KMS-11 (cell line): Measurements from ENCODE around the gene PTGFRN.

Experiments used
- H2AFZ ChIP-seq: fragments of 200-600 bp; sonication (generic); 2 replicates; pipeline ENCODE4 v1.6.1; 2016; ENCODE audit warnings: antibody characterized with exemption, mixed run types, low read depth
- H3K27ac ChIP-seq: fragments of 200-600 bp; sonication (generic); 2 replicates; pipeline ENCODE4 v1.6.1; 2016; ENCODE audit warnings: mild to moderate bottlenecking, mixed run types
- H3K27me3 ChIP-seq: fragments of 200-600 bp; sonication (generic); 2 replicates; pipeline ENCODE4 v1.6.1; 2017; ENCODE audit warnings: mild to moderate bottlenecking, low read depth, mixed run types, moderate library complexity; ENCODE audit not compliant: insufficient read depth
- H3K36me3 ChIP-seq: fragments of 200-600 bp; sonication (generic); 2 replicates; pipeline ENCODE4 v1.6.1; 2017; ENCODE audit warnings: mild to moderate bottlenecking, mixed run types; ENCODE audit not compliant: insufficient read depth
- H3K4me1 ChIP-seq: fragments of 200-600 bp; sonication (generic); 2 replicates; pipeline ENCODE4 v1.6.1; 2016; ENCODE audit warnings: mild to moderate bottlenecking, low read depth, mixed run types; ENCODE audit not compliant: poor library complexity, severe bottlenecking
- H3K4me2 ChIP-seq: fragments of 200-600 bp; sonication (generic); 2 replicates; pipeline ENCODE4 v1.7.0; 2016; ENCODE audit warnings: mild to moderate bottlenecking, mixed run types
- H3K4me3 ChIP-seq: fragments of 200-600 bp; sonication (generic); IDR thresholded peaks from 2 replicates; pipeline ENCODE4 v1.6.1; 2017; ENCODE audit warnings: low read depth, low read length, mixed read lengths; ENCODE audit not compliant: insufficient read depth
- H3K79me2 ChIP-seq: fragments of 200-600 bp; sonication (generic); 2 replicates; pipeline ENCODE4 v1.6.1; 2016; ENCODE audit warnings: low read depth, mixed run types; ENCODE audit not compliant: insufficient read depth
- H3K9ac ChIP-seq: fragments of 200-600 bp; sonication (generic); 2 replicates; pipeline ENCODE4 v1.6.1; 2016; ENCODE audit warnings: mild to moderate bottlenecking, mixed run types
- H4K20me1 ChIP-seq: fragments of 200-600 bp; sonication (generic); 2 replicates; pipeline ENCODE4 v1.6.1; 2016; ENCODE audit warnings: mild to moderate bottlenecking, mixed run types; ENCODE audit not compliant: insufficient read depth
- CTCF ChIP-seq: fragments of 200-600 bp; sonication (generic); conservative IDR thresholded peaks from 2 replicates; pipeline ENCODE4 v1.6.1; 2017; ENCODE audit warnings: low read depth, mild to moderate bottlenecking, antibody characterized with exemption, low read length, moderate library complexity, mixed read lengths

PTGFRN gene

GRCh38 chr1:116878804-116879477, 30.8 kb upstream of the PTGFRN start:
- no peak overlapping the region for H3K4me2 ChIP-seq
- H3K27ac ChIP-seq: no peak overlapping the region
- no peak overlapping the region for H3K9ac ChIP-seq
- H3K36me3 ChIP-seq: no peaks in the 10 kb centered on the region
- H2AFZ ChIP-seq: no peak overlapping the region
- H3K4me3 ChIP-seq: no peak overlapping the region
- no peaks in the 10 kb centered on the region for H4K20me1 ChIP-seq
- H3K79me2 ChIP-seq: no peaks in the 10 kb centered on the region
- no peaks in the 10 kb centered on the region for H3K4me1 ChIP-seq
- no peaks in the 10 kb centered on the region for H3K27me3 ChIP-seq
- no peak for TF ChIP-seq CTCF

GRCh38 chr1:116879478-116880133, 30.1 kb upstream of the PTGFRN start:
- Histone ChIP-seq H3K9ac (no peak overlapping the region), H3K27ac (no peak overlapping the region), H3K79me2 (no peaks in the 10 kb centered on the region), H2AFZ (no peak overlapping the region), H3K4me1 (no peaks in the 10 kb centered on the region), H4K20me1 (no peaks in the 10 kb centered on the region), H3K4me3 (no peak overlapping the region), H3K27me3 (no peaks in the 10 kb centered on the region), H3K36me3 (no peaks in the 10 kb centered on the region), H3K4me2 (no peak overlapping the region)
- no peak for TF ChIP-seq CTCF

- H3K36me3 ChIP-seq: no peaks in the 10 kb centered on the region
- no peak overlapping the region for H3K27ac ChIP-seq
- H3K4me2 ChIP-seq: no peak overlapping the region
- no peak overlapping the region for H3K4me3 ChIP-seq
- TF ChIP-seq CTCF: no peak
- no peak overlapping the region for H3K9ac ChIP-seq
- H3K27me3 ChIP-seq: no peaks in the 10 kb centered on the region
- H4K20me1 ChIP-seq: no peaks in the 10 kb centered on the region
- H3K4me1 ChIP-seq: no peaks in the 10 kb centered on the region
- no peaks in the 10 kb centered on the region for H3K79me2 ChIP-seq
- H2AFZ ChIP-seq: no peak overlapping the region
Measured at GRCh38 chr1:116880917-116881316, 28.8 kb upstream of the PTGFRN start.

- H3K27ac ChIP-seq: no peak overlapping the region
- no peak overlapping the region for H3K9ac ChIP-seq
- no peaks in the 10 kb centered on the region for H3K4me1 ChIP-seq
- H3K27me3 ChIP-seq: no peaks in the 10 kb centered on the region
- H4K20me1 ChIP-seq: no peaks in the 10 kb centered on the region
- no peak for TF ChIP-seq CTCF
- H2AFZ ChIP-seq: no peak overlapping the region
- H3K4me2 ChIP-seq: no peak overlapping the region
- no peaks in the 10 kb centered on the region for H3K79me2 ChIP-seq
- no peaks in the 10 kb centered on the region for H3K36me3 ChIP-seq
- no peak overlapping the region for H3K4me3 ChIP-seq
Measured at GRCh38 chr1:116881879-116882520, 27.7 kb upstream of the PTGFRN start.
